Stimulated activated CD4-positive, alpha-beta T cell treated with anti-CD3 and anti-CD28 coated beads, Interleukin-1b, Interleukin-23, amount 100 ng/mL, for 24 hours (primary cell): ENCODE data around the gene HSD17B2.
"Not testable (repeated sequence)": the region's sequence is repeated elsewhere in the genome, so short reads cannot be mapped to it uniquely, and the experiment has no call there.

Source experiments
- DNase-seq, 4 experiments: peaks; one replicate each; pipeline ENCODE4 v3.0.0-alpha.2; 2020; ENCODE audit warnings: low read depth in 4 of 4, low spot score in 1 of 4

Gene HSD17B2

GRCh38 chr16:82078125-82078524 lies 43.1 kb downstream of the HSD17B2 start:
- DNase-seq, result no peak

- DNase-seq, result no peak
These were observed 44.8 kb downstream of the HSD17B2 start for GRCh38 chr16:82079892-82080291.

- no peak for DNase-seq
These were observed 46.2 kb downstream of the HSD17B2 start for GRCh38 chr16:82081264-82081663.

- DNase-seq, result no peak
These were observed 47.0 kb downstream of the HSD17B2 start for GRCh38 chr16:82082097-82082496.

- no peak for DNase-seq
These were observed 47.6 kb downstream of the HSD17B2 start for GRCh38 chr16:82082543-82083244.

GRCh38 chr16:82083710-82084353 lies 48.8 kb downstream of the HSD17B2 start:
- no peak for DNase-seq

GRCh38 chr16:82085011-82085779 lies 50.1 kb downstream of the HSD17B2 start:
- no peak for DNase-seq

GRCh38 chr16:82088483-82088882 lies 53.4 kb downstream of the HSD17B2 start:
- DNase-seq, result no peak

- DNase-seq, result no peak
These were observed 56.2 kb downstream of the HSD17B2 start for GRCh38 chr16:82091241-82091640.

- DNase-seq, result no peak
These were observed 57.7 kb downstream of the HSD17B2 start for GRCh38 chr16:82092711-82093110.

- no peak for DNase-seq
These were observed 58.7 kb downstream of the HSD17B2 start for GRCh38 chr16:82093666-82094300.

- no peak for DNase-seq
These were observed 60.0 kb downstream of the HSD17B2 start for GRCh38 chr16:82094942-82095540.

GRCh38 chr16:82096641-82097040 lies 61.6 kb downstream of the HSD17B2 start:
- no peak for DNase-seq

- no peak for DNase-seq
These were observed 70.1 kb downstream of the HSD17B2 start for GRCh38 chr16:82105107-82105506.

- DNase-seq, result no peak
These were observed 73.0 kb downstream of the HSD17B2 start for GRCh38 chr16:82108100-82108499.

GRCh38 chr16:82108774-82109173 lies 73.7 kb downstream of the HSD17B2 start:
- DNase-seq, result no peak

GRCh38 chr16:82109266-82109665 lies 74.2 kb downstream of the HSD17B2 start:
- not testable (repeated sequence) for DNase-seq

GRCh38 chr16:82111944-82112343 lies 76.9 kb downstream of the HSD17B2 start:
- DNase-seq, result no peak

- DNase-seq, result no peak
These were observed 78.7 kb downstream of the HSD17B2 start for GRCh38 chr16:82113741-82114140.

- no peak for DNase-seq
These were observed 81.5 kb downstream of the HSD17B2 start for GRCh38 chr16:82116535-82116934.

- DNase-seq, result no peak
These were observed 83.7 kb downstream of the HSD17B2 start for GRCh38 chr16:82118749-82119148.
